Measurements from ENCODE around the gene CNPY4. TPM values are rescaled to one million over a fixed set of nuclear protein-coding genes. Genes with fewer than 3 reads are reported as not detected.

The CNPY4 gene
- total and polyA plus RNA-seq, 2 donors (not counting 1 experiment from before 2014, with no cell fraction given) = 8.0 to 13.9 TPM

DNA sequence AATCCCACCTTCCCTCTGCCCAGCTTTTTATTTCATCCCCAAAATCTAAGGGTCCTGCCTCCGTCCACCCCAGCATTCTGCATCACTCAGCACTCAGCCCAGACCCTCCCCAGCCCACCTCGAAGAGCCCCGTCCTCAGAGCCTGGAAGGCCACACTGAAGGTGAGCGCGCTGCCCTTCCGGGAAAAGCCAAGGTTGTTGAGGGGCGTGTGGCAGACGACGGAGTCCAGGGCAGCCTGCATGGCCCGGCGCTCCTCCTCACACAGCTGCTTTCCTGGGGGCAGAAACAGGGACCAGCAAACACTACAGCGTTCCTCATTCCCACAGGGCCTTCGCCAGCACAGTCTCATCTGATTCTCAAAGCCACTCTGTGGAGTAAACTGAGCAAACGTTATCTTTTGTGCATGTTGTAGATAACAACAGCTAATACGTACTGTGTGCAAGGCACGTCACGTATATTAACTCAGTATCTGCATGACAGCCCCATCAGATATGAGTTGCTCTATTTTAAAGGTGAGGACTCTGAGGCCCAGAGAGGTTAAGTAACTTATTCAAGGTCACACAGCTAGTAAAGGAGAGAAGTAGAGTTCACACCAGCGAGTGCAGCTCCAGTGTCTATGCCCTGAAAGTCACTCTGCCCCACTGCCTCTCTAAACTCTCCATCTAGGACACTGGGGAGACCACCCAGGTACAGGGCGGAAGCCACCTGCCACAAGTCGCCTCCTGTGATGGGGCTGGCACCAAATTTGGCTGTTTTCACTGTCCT is 36.3 kb downstream of the CNPY4 start:
- H3K9me3 Mint-ChIP-seq (ENCODE audit: insufficient read depth) = no peaks in the 10 kb centered on the region
- intact Hi-C loops (cut with micrococcal nuclease) = loop anchor here (5.0 kb wide), 2 partner anchors 37 to 182 kb away; no protein-coding TSS in a partner anchor
- Histone ChIP-seq H2AFZ (ENCODE audit: insufficient read depth, low read depth, low read length, poor library complexity, severe bottlenecking) (no peak overlapping the region), H3K27ac (ENCODE audit: low read length in 2 of 2) (peak overlapping the region; percentile 54 to 84), H3K9me3 (ENCODE audit: control extremely low read depth in 1 of 3, control insufficient read depth in 2 of 3, insufficient read depth in 1 of 3, low read length in 2 of 3) (no peaks in the 10 kb centered on the region), H3K79me2 (ENCODE audit: control insufficient read depth, insufficient read depth, low read length) (peaks cover 47% of the 10 kb centered on the region), H4K20me1 (ENCODE audit: control insufficient read depth, insufficient read depth, low read length, poor library complexity, severe bottlenecking) (peaks cover 28% of the 10 kb centered on the region), H3K9ac (ENCODE audit: low read length) (no peak overlapping the region), H3K36me3 (replicated peaks in 1 of 2; ENCODE audit: control extremely low read depth in 1 of 2, control insufficient read depth in 1 of 2, extremely low read depth in 1 of 2, insufficient read depth in 2 of 2, low read length in 1 of 2) (peaks cover 0 to 51% of the 10 kb centered on the region in 2 experiments), H3K27me3 (replicated peaks in 1 of 4; ENCODE audit: control extremely low read depth in 1 of 4, control insufficient read depth in 3 of 4, insufficient read depth in 4 of 4, low read length in 3 of 4) (no peaks in the 10 kb centered on the region), H3K4me2 (replicated peaks; ENCODE audit: low read depth, low read length, poor library complexity, severe bottlenecking) (no peak overlapping the region), H3K4me1 (ENCODE audit: control insufficient read depth in 2 of 2, insufficient read depth in 2 of 2, low read length in 2 of 2) (peaks cover 34 to 47% of the 10 kb centered on the region in 2 donors), H3K4me3 (ENCODE audit: control extremely low read depth in 1 of 5, extremely low read depth in 1 of 5, insufficient read depth in 1 of 5, low read depth in 2 of 5, low read length in 4 of 5) (no peak overlapping the region)
- WGBS (ENCODE audit: insufficient coverage) = 99% methylated on average over 17 of the region's 20 CpGs
- DNase-seq (no peak), ATAC-seq (ENCODE audit: low read depth) (no peak)
- ChIA-PET POLR2A (interaction anchor here (0.6 to 2.9 kb wide), 5 partner anchors 8 to 32 kb away, joined by 3 to 16 read pairs (median 5); partner anchors contain the start of gene LAMTOR4), CTCF (interaction anchor here (1.3 to 5.1 kb wide), 2 partner anchors 12 to 23 kb away, joined by 3 to 18 read pairs; no protein-coding TSS in a partner anchor)
- H3K4me3 Mint-ChIP-seq = peak overlapping the region; percentile 32
- H3K27ac Mint-ChIP-seq = peak overlapping the region; percentile 74
- H3K4me1 Mint-ChIP-seq = peaks cover 50% of the 10 kb centered on the region
- H3K27me3 Mint-ChIP-seq = no peaks in the 10 kb centered on the region
- TF ChIP-seq, protein P1, sequence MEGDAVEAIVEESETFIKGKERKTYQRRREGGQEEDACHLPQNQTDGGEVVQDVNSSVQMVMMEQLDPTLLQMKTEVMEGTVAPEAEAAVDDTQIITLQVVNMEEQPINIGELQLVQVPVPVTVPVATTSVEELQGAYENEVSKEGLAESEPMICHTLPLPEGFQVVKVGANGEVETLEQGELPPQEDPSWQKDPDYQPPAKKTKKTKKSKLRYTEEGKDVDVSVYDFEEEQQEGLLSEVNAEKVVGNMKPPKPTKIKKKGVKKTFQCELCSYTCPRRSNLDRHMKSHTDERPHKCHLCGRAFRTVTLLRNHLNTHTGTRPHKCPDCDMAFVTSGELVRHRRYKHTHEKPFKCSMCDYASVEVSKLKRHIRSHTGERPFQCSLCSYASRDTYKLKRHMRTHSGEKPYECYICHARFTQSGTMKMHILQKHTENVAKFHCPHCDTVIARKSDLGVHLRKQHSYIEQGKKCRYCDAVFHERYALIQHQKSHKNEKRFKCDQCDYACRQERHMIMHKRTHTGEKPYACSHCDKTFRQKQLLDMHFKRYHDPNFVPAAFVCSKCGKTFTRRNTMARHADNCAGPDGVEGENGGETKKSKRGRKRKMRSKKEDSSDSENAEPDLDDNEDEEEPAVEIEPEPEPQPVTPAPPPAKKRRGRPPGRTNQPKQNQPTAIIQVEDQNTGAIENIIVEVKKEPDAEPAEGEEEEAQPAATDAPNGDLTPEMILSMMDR (IDR thresholded peaks at IDR 0.05) = no peak
- TF ChIP-seq EZH2 (IDR thresholded peaks at IDR 0.05; ENCODE audit: borderline replicate concordance, insufficient read depth, low read depth, low read length, poor library complexity, severe bottlenecking) = no peak

Data from B cell (primary cell).